A549 (cell line): ENCODE measurements around the gene ASIP. TPM values are rescaled to one million over a fixed set of nuclear protein-coding genes. Genes with fewer than 3 reads are reported as not detected.

Source experiments
- ATAC-seq, 2 experiments: fragments of 200-7000 bp in 1 of 2; fragments of >200 bp in 1 of 2; cut with Nextera tagmentation in 1 of 2; cut with Tn5 transposase in 1 of 2; 3 replicates each; pipeline versions ENCODE4 v1.8.0 to v1.9.1; 2018 to 2020; ENCODE audit warnings: mild to moderate bottlenecking in 1 of 2, moderate library complexity in 1 of 2
- CTCF ChIA-PET: fragments of 300-600 bp; sonication (Branson Sonifier 250); formaldehyde crosslinking; extraction: SDS; loops from one replicate; lab custom pipeline; 2021; ENCODE audit warnings: antibody characterized with exemption, inconsistent platforms; lab: Yijun Ruan, JAX
- POLR2A ChIA-PET: fragments of 350-600 bp; formaldehyde crosslinking; extraction: SDS; loops from one replicate; lab custom pipeline; 2021; ENCODE audit warnings: antibody characterized with exemption, inconsistent platforms; lab: Yijun Ruan, JAX
- DNase-seq, 2 experiments: peaks; one replicate each; pipeline versions ENCODE4 v3.0.0 to v3.0.0-alpha.2; 2011 to 2016; ENCODE audit warnings: low read depth in 1 of 2, low spot score in 1 of 2
- FAIRE-seq: peaks from 2 replicates; lab custom pipeline; 2011; peaks lifted over from hg19 to GRCh38; lab: Jason Lieb, UNC
- H3K27ac ChIP-seq, 2 experiments: fragments of >200 bp; sonication (Bioruptor Twin); formaldehyde crosslinking; 3 replicates each; pipeline ENCODE4 v1.5.1; 2016 to 2017
- H3K4me1 ChIP-seq: fragments of >200 bp; sonication (Bioruptor Twin); formaldehyde crosslinking; 3 replicates; pipeline ENCODE4 v1.6.1; 2016
- H3K4me2 ChIP-seq: fragments of >200 bp; sonication (Bioruptor Twin); formaldehyde crosslinking; 3 replicates; pipeline ENCODE4 v1.6.1; 2016
- H3K4me3 ChIP-seq: fragments of >200 bp; sonication (Bioruptor Twin); formaldehyde crosslinking; 3 replicates; pipeline ENCODE4 v1.5.1; 2016
- H3K9me3 ChIP-seq: fragments of >200 bp; sonication (Bioruptor Twin); formaldehyde crosslinking; 3 replicates; pipeline ENCODE4 v1.6.1; 2016
- BHLHE40 ChIP-seq: IDR thresholded peaks from 2 replicates; pipeline ENCODE4 v1.6.1; 2012; ENCODE audit warnings: low read depth, low read length, inconsistent platforms
- CBX2 ChIP-seq: fragments of 200-600 bp; sonication (generic); IDR thresholded peaks from 2 replicates; pipeline ENCODE4 v1.6.1; 2016; ENCODE audit warnings: low read depth, mild to moderate bottlenecking, borderline replicate concordance
- CTCF ChIP-seq: fragments of >200 bp; sonication (Bioruptor Twin); formaldehyde crosslinking; IDR thresholded peaks from 3 replicates; pipeline ENCODE4 v1.5.1; 2016
- E2F6 ChIP-seq: IDR thresholded peaks from 2 replicates; pipeline ENCODE4 v1.6.1; 2012; ENCODE audit warnings: low read depth, borderline replicate concordance
- ESRRA ChIP-seq: fragments of 150-350 bp; IDR thresholded peaks from 2 replicates; pipeline ENCODE4 v1.6.1; 2014; ENCODE audit warnings: mild to moderate bottlenecking, low read length, borderline replicate concordance
- FOSL2 ChIP-seq, 2 experiments: fragments of 450-650 bp in 1 of 2; fragments of >200 bp in 1 of 2; sonication (Bioruptor Twin) in 1 of 2; formaldehyde crosslinking; IDR thresholded peaks; 2 replicates each; pipeline versions ENCODE4 v1.5.0 to v1.6.1; 2016 to 2020; ENCODE audit warnings: mild to moderate bottlenecking in 1 of 2, moderate library complexity in 1 of 2
- HMGXB4 ChIP-seq: fragments of 250-450 bp; sonication (Bioruptor Pico); IDR thresholded peaks from 2 replicates; pipeline ENCODE4 v1.5.0; 2021; ENCODE audit warnings: mild to moderate bottlenecking, moderate library complexity, borderline replicate concordance
- HOXA7 ChIP-seq: fragments of 250-450 bp; sonication (Bioruptor Pico); IDR thresholded peaks from 2 replicates; pipeline ENCODE4 v1.5.0; 2020; ENCODE audit warnings: mild to moderate bottlenecking, moderate library complexity
- HOXB5 ChIP-seq: fragments of 250-450 bp; sonication (Bioruptor Pico); IDR thresholded peaks from 2 replicates; pipeline ENCODE4 v1.5.0; 2020; ENCODE audit warnings: mild to moderate bottlenecking, moderate library complexity
- JUN ChIP-seq, 2 experiments: fragments of >200 bp; sonication (Bioruptor Twin); formaldehyde crosslinking; IDR thresholded peaks; 2 replicates in 1 of 2; 3 replicates in 1 of 2; pipeline ENCODE4 v1.6.1; 2016 to 2017
- MAFK ChIP-seq: fragments of 450-650 bp; IDR thresholded peaks from 2 replicates; pipeline ENCODE4 v1.6.1; 2014; ENCODE audit not compliant: partially characterized antibody
- MAZ ChIP-seq: fragments of 150-350 bp; IDR thresholded peaks from 2 replicates; pipeline ENCODE4 v1.6.1; 2014; ENCODE audit warnings: antibody characterized with exemption, low read depth, low read length, borderline replicate concordance
- RARB ChIP-seq: fragments of 250-450 bp; sonication (Bioruptor Pico); IDR thresholded peaks from 2 replicates; pipeline ENCODE4 v1.8.0; 2021; ENCODE audit warnings: mild to moderate bottlenecking, moderate library complexity
- RFX5 ChIP-seq: fragments of 450-650 bp; IDR thresholded peaks from 2 replicates; pipeline ENCODE4 v1.7.1; 2014; ENCODE audit warnings: antibody characterized with exemption, mild to moderate bottlenecking, moderate library complexity
- RNF2 ChIP-seq: fragments of 200-600 bp; sonication (generic); IDR thresholded peaks from 2 replicates; pipeline ENCODE4 v1.6.1; 2016; ENCODE audit warnings: low read depth, mild to moderate bottlenecking, antibody characterized with exemption, moderate library complexity, borderline replicate concordance
- TP53 ChIP-seq: fragments of 250-450 bp; sonication (Bioruptor Pico); IDR thresholded peaks from 2 replicates; pipeline ENCODE4 v1.5.0; 2021; ENCODE audit warnings: mild to moderate bottlenecking, moderate library complexity
- ZC3H11A ChIP-seq: fragments of 450-650 bp; IDR thresholded peaks from 2 replicates; pipeline ENCODE4 v1.6.1; 2014; ENCODE audit warnings: antibody characterized with exemption, mild to moderate bottlenecking
- ZFP36 ChIP-seq: fragments of 450-650 bp; IDR thresholded peaks from 2 replicates; pipeline ENCODE4 v1.6.1; 2014; ENCODE audit warnings: borderline replicate concordance; ENCODE audit not compliant: partially characterized antibody
- WGBS: methylation state at CpG from one replicate; pipeline ENCODE4 v1.1.6; 2017; ENCODE audit errors: missing lambda C conversion rate; 5-methylcytosine and 5-hydroxymethylcytosine counted together
- polyA plus RNA-seq, 4 experiments: library from polyadenylated mRNA; depleted of rRNA in 3 of 4; stranded (reverse); fragments of >200 nt; fragmentation: RNase III in 1 of 4; extraction: RNeasy Plus Mini Kit Qiagen cat#74134 plus additional on column Dnase treatment in 1 of 4; gene quantifications; 2 replicates in 3 of 4; 3 replicates in 1 of 4; pipeline ENCODE4 v1.2.3, GENCODE V29; 2011 to 2017

ASIP gene
- polyA plus RNA-seq, 2 of the 4 experiments (the other 2 are of a cell fraction), result not detected

- no peaks in the 10 kb centered on the region for H3K9me3 ChIP-seq
These were observed 59.8 kb downstream of the ASIP start for GRCh38 chr20:34300809-34301586.

GRCh38 chr20:34301587-34302311 is 60.5 kb downstream of the ASIP start:
- FAIRE-seq (no peak), DNase-seq (no peak), ATAC-seq (no peak)
- H3K4me1 ChIP-seq, result peaks cover 42% of the 10 kb centered on the region
- TF ChIP-seq BHLHE40 (no peak), ESRRA (peak; percentile 79; the same call in 1 of the 2 replicates), HOXA7 (CRISPR knock-in tag) (no peak), FOSL2 (IDR thresholded peaks at IDR 0.05) (no peak), FOSL2 (CRISPR knock-in tag; IDR thresholded peaks at IDR 0.05) (no peak), JUN (IDR thresholded peaks at IDR 0.05) (0 out of 5 replicates have a peak, but pooled peaks of 1 of the 2 experiments have one; percentile 12), ZC3H11A (no peak)
- ChIA-PET CTCF (interaction anchor here (1.1 to 4.2 kb wide), 4 partner anchors 10 to 221 kb away, joined by 3 to 35 read pairs (median 7); no protein-coding TSS in a partner anchor), POLR2A (interaction anchor here (0.6 to 1.7 kb wide), 4 partner anchors 13 to 216 kb away, joined by 3 to 7 read pairs (median 4); partner anchors contain the start of gene ITCH)
- WGBS, result 75% methylated on average over 17 of the region's 17 CpGs
- H3K4me2 ChIP-seq, result peak overlapping the region; percentile 92
- peak overlapping the region; percentile 87 to 94 for H3K27ac ChIP-seq
- no peaks in the 10 kb centered on the region for H3K9me3 ChIP-seq
- H3K4me3 ChIP-seq, result peak overlapping the region; percentile 90

More at GRCh38 chr20:34300809-34301586, 59.8 kb downstream of the ASIP start:
- ChIA-PET POLR2A (interaction anchor here (1.2 to 1.7 kb wide), 2 partner anchors 12 to 216 kb away, joined by 3 to 7 read pairs; no protein-coding TSS in a partner anchor), CTCF (interaction anchor here (0.6 to 4.2 kb wide), 6 partner anchors 11 to 238 kb away, joined by 3 to 35 read pairs (median 4); no protein-coding TSS in a partner anchor)
- Histone ChIP-seq H3K4me3 (peak overlapping the region; percentile 90; the same call in 2 of the 3 replicates), H3K27ac (peak overlapping the region in 1 of 2 experiments; percentile 94; a peak in 3 of 6 replicates), H3K4me1 (peaks cover 42% of the 10 kb centered on the region), H3K4me2 (peak overlapping the region; percentile 92)
- ATAC-seq (no peak), FAIRE-seq (no peak), DNase-seq (no peak)
- WGBS, result 66% methylated on average over 7 of the region's 7 CpGs
- no peak for TF ChIP-seq HOXA7 (CRISPR knock-in tag)

- CTCF ChIA-PET, result interaction anchor here (1.2 to 4.2 kb wide), 3 partner anchors 10 to 221 kb away, joined by 3 to 35 read pairs (median 11); no protein-coding TSS in a partner anchor
- POLR2A ChIA-PET, result interaction anchor here (0.6 to 1.7 kb wide), 9 partner anchors 9 to 729 kb away, joined by 3 to 11 read pairs (median 4); partner anchors contain the start of genes DYNLRB1 and ITCH
- peak in 1 of 2 experiments; percentile 33 for DNase-seq
- FAIRE-seq, result no peak
- Histone ChIP-seq H3K27ac (peak overlapping the region; percentile 87 to 94), H3K4me2 (peak overlapping the region; percentile 92), H3K9me3 (no peaks in the 10 kb centered on the region), H3K4me3 (peak overlapping the region; percentile 90), H3K4me1 (peaks cover 36% of the 10 kb centered on the region)
- ATAC-seq, result peak in 1 of 2 experiments; percentile 0; a peak in 2 of 6 replicates
- no peak for TF ChIP-seq RNF2
- no peak for TF ChIP-seq TP53
- no peak for TF ChIP-seq ZFP36
- no peak for TF ChIP-seq MAZ
- TF ChIP-seq RARB, result no peak
- no peak for TF ChIP-seq CTCF
- TF ChIP-seq CBX2, result no peak
- no peak for TF ChIP-seq MAFK
- no peak for TF ChIP-seq HOXB5 (CRISPR knock-in tag)
- TF ChIP-seq HMGXB4 (CRISPR knock-in tag), result no peak
- no peak for TF ChIP-seq RFX5
- TF ChIP-seq E2F6, result no peak
- 15% methylated on average over 9 of the region's 9 CpGs for WGBS
These were observed 61.1 kb downstream of the ASIP start for GRCh38 chr20:34302312-34302722.
